ENCODE results near the gene HBEGF. TPM values are rescaled to one million over a fixed set of nuclear protein-coding genes. Genes with fewer than 3 reads are reported as not detected.

The HBEGF gene
- polyA plus RNA-seq, 3 donors: 3.5 to 40.2 (median 20.0) TPM

GRCh38 chr5:140292212-140293036 lies 54.0 kb downstream of the HBEGF start:
- no peak overlapping the region for H3K27ac ChIP-seq (ENCODE audit: low read depth, low read length)
- 24 to 92% (median 83%) methylated on average over 1 of the region's 1 CpG for WGBS, 3 donors

DNA sequence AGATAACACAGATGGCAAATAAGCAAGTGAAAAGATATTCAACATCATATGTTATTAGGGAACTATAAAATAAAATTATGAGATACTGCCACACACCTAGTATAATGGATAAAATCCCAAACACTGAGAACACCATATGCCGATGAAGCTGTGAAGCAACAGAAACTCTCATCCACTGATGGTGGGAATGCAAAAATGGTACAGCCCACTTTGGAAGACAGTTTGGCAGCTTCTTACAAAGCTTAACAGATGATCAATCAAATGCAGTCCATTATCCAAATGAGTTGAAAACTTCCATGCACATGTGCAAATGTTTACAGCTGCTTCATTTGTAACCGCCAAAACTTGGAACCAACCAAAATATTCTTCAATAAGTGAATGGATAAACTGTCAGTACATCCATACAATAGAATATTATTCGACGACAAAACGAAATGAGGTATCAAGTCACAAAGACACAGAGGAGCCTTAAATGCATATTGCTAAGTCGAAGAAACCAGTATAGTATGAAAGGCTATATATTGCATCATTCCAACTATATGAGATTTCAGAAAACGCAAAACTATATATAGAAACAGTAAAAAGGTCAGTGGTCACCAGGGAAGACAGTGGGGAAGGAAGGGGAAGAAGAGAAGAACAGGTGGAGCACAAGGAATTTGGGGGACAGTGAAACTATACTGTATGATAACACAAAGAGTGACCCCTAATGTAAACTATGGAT lies 58.4 kb downstream of the HBEGF start:
- H3K27ac ChIP-seq (ENCODE audit: low read depth, low read length): no peak overlapping the region
- WGBS, 3 donors: 83 to 86% (median 85%) methylated on average over 7 of the region's 7 CpGs

- H3K27ac ChIP-seq (ENCODE audit: low read depth, low read length): no peak overlapping the region
- 81 to 96% (median 88%) methylated on average over 4 to 5 of the region's 5 CpGs for WGBS, 3 donors
Observed at GRCh38 chr5:140286424-140286823, 60.0 kb downstream of the HBEGF start.

- 79 to 92% (median 81%) methylated on average over 3 of the region's 3 CpGs for WGBS, 3 donors
- no peak overlapping the region for H3K27ac ChIP-seq (ENCODE audit: low read depth, low read length)
Observed at GRCh38 chr5:140284013-140284412, 62.4 kb downstream of the HBEGF start.

Other genes starting within 250 kb of the HBEGF start
- 10 to 100 TPM in 1 of 3 donors, 1 to 10 TPM in 2; 2.5 to 10.2 (median 3.9) TPM for gene PURA, start 232.5 kb downstream of the HBEGF start, polyA plus RNA-seq
- 10 to 100 TPM in 1 of 3 donors, 1 to 10 TPM in 2; 3.3 to 17.4 (median 3.6) TPM for gene IGIP, start 220.7 kb downstream of the HBEGF start, polyA plus RNA-seq
- 100 to 1,000 TPM in 2 of 3 donors, 10 to 100 TPM in 1; 72.8 to 218 (median 107) TPM for gene CYSTM1, start 171.4 kb downstream of the HBEGF start, polyA plus RNA-seq
- 10 to 100 TPM; 30.2 to 94.8 (median 85.1) TPM for gene PFDN1, start 43.5 kb downstream of the HBEGF start, polyA plus RNA-seq
- gene SLC4A9, start 13.6 kb upstream of the HBEGF start, polyA plus RNA-seq: under 1 TPM in 2 of 3 donors, not detected in 1; 0.06 to 0.12 TPM
- gene ANKHD1, start 55.2 kb upstream of the HBEGF start, polyA plus RNA-seq: 10 to 100 TPM; 32.7 to 42.7 (median 36.8) TPM
- 10 to 100 TPM; 32.4 to 75.8 (median 40.6) TPM for gene EIF4EBP3, start 201.1 kb upstream of the HBEGF start, polyA plus RNA-seq
- gene SRA1, start 210.9 kb upstream of the HBEGF start, polyA plus RNA-seq: 10 to 100 TPM in 2 of 3 donors, 1 to 10 TPM in 1; 9.6 to 33.1 (median 30.2) TPM
- gene APBB3, start 218.0 kb upstream of the HBEGF start, polyA plus RNA-seq: 10 to 100 TPM; 18.5 to 24.3 (median 22.2) TPM
- gene SLC35A4, start 218.2 kb upstream of the HBEGF start, polyA plus RNA-seq: 10 to 100 TPM; 31.2 to 65.9 (median 43.5) TPM

Data from adipose tissue (tissue), 3 donors.